Liver (tissue), 3 donors: ENCODE measurements around the gene RANBP17.

Source experiments
- EGR1 ChIP-seq, 2 donors: IDR thresholded peaks; 2 replicates each; pipeline ENCODE4 v1.6.1; 2016 to 2018; ENCODE audit warnings: antibody characterized with exemption in 2 of 2, low read depth in 2 of 2
- FOXA1 ChIP-seq: IDR thresholded peaks from 2 replicates; pipeline ENCODE4 v1.6.1; 2016; ENCODE audit warnings: antibody characterized with exemption
- GABPA ChIP-seq, 2 donors: IDR thresholded peaks in 1 of 2; conservative IDR thresholded peaks in 1 of 2; 2 replicates each; pipeline ENCODE4 v1.6.1; 2016; ENCODE audit warnings: antibody characterized with exemption in 2 of 2, mild to moderate bottlenecking in 1 of 2, moderate library complexity in 1 of 2
- HNF4A ChIP-seq, 2 donors: conservative IDR thresholded peaks; 2 replicates each; pipeline ENCODE4 v1.6.1; 2016; ENCODE audit warnings: antibody characterized with exemption in 2 of 2, mild to moderate bottlenecking in 2 of 2
- NR2F2 ChIP-seq: IDR thresholded peaks from 2 replicates; pipeline ENCODE4 v1.6.1; 2016; ENCODE audit warnings: antibody characterized with exemption
- RAD21 ChIP-seq, 2 donors: IDR thresholded peaks; 2 replicates each; pipeline ENCODE4 v1.6.1; 2016; ENCODE audit warnings: antibody characterized with exemption in 2 of 2, mild to moderate bottlenecking in 2 of 2
- TAF1 ChIP-seq: conservative IDR thresholded peaks from 2 replicates; pipeline ENCODE4 v1.6.1; 2016; ENCODE audit warnings: antibody characterized with exemption, mild to moderate bottlenecking
- YY1 ChIP-seq: IDR thresholded peaks from 2 replicates; pipeline ENCODE4 v1.6.1; 2016; ENCODE audit warnings: antibody characterized with exemption, mild to moderate bottlenecking
- TF ChIP-seq, protein P1 (sequence below): fragments of 150-350 bp; IDR thresholded peaks from 2 replicates; pipeline ENCODE4 v1.5.1; 2017; ENCODE audit warnings: improper control_type of control experiment, low read depth, low read length; ENCODE audit not compliant: missing input control
- TF ChIP-seq, protein P2 (sequence below): IDR thresholded peaks from 2 replicates; pipeline ENCODE4 v1.6.1; 2016; ENCODE audit warnings: antibody characterized with exemption
- TF ChIP-seq, protein P3 (sequence below): IDR thresholded peaks from 2 replicates; pipeline ENCODE4 v1.6.1; 2016; ENCODE audit warnings: antibody characterized with exemption, mild to moderate bottlenecking
- TF ChIP-seq, protein P4 (sequence below): IDR thresholded peaks from 2 replicates; pipeline ENCODE4 v1.6.1; 2016; ENCODE audit warnings: antibody characterized with exemption
- donor health status: healthy.
- donor health status: healthy.

DNA sequence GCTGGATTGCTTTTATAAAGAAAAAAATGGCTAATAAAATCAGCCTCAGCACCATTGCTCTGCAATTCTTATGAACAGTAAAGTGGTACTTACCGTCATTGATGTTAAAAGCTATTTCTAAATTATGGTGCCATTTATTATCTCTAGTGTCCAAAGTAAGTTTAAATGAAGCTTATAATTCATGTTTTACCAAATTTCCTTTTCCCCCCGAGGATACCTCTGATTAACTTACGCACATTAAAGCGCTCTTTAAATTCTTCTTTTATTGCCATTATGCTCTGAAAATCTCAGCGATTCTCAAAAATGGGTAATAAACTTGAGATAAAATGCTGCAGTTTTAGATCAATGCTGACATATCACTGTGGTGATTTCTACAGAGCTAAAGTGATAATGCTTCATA is 460.7 kb downstream of the RANBP17 start:
- TF ChIP-seq, protein P1, sequence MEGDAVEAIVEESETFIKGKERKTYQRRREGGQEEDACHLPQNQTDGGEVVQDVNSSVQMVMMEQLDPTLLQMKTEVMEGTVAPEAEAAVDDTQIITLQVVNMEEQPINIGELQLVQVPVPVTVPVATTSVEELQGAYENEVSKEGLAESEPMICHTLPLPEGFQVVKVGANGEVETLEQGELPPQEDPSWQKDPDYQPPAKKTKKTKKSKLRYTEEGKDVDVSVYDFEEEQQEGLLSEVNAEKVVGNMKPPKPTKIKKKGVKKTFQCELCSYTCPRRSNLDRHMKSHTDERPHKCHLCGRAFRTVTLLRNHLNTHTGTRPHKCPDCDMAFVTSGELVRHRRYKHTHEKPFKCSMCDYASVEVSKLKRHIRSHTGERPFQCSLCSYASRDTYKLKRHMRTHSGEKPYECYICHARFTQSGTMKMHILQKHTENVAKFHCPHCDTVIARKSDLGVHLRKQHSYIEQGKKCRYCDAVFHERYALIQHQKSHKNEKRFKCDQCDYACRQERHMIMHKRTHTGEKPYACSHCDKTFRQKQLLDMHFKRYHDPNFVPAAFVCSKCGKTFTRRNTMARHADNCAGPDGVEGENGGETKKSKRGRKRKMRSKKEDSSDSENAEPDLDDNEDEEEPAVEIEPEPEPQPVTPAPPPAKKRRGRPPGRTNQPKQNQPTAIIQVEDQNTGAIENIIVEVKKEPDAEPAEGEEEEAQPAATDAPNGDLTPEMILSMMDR: no peak
- no peak for TF ChIP-seq NR2F2
- TF ChIP-seq, protein P2, sequence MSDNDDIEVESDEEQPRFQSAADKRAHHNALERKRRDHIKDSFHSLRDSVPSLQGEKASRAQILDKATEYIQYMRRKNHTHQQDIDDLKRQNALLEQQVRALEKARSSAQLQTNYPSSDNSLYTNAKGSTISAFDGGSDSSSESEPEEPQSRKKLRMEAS: no peak
- TF ChIP-seq TAF1: no peak
- TF ChIP-seq GABPA (IDR thresholded peaks at IDR 0.05 in 1 of 2, conservative IDR thresholded peaks at IDR 0.05 in 1 of 2): no peak
- TF ChIP-seq, protein P3, sequence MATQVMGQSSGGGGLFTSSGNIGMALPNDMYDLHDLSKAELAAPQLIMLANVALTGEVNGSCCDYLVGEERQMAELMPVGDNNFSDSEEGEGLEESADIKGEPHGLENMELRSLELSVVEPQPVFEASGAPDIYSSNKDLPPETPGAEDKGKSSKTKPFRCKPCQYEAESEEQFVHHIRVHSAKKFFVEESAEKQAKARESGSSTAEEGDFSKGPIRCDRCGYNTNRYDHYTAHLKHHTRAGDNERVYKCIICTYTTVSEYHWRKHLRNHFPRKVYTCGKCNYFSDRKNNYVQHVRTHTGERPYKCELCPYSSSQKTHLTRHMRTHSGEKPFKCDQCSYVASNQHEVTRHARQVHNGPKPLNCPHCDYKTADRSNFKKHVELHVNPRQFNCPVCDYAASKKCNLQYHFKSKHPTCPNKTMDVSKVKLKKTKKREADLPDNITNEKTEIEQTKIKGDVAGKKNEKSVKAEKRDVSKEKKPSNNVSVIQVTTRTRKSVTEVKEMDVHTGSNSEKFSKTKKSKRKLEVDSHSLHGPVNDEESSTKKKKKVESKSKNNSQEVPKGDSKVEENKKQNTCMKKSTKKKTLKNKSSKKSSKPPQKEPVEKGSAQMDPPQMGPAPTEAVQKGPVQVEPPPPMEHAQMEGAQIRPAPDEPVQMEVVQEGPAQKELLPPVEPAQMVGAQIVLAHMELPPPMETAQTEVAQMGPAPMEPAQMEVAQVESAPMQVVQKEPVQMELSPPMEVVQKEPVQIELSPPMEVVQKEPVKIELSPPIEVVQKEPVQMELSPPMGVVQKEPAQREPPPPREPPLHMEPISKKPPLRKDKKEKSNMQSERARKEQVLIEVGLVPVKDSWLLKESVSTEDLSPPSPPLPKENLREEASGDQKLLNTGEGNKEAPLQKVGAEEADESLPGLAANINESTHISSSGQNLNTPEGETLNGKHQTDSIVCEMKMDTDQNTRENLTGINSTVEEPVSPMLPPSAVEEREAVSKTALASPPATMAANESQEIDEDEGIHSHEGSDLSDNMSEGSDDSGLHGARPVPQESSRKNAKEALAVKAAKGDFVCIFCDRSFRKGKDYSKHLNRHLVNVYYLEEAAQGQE: no peak
- TF ChIP-seq RAD21 (IDR thresholded peaks at IDR 0.05): no peak
- no peak for TF ChIP-seq YY1
- TF ChIP-seq HNF4A (conservative IDR thresholded peaks at IDR 0.05): no peak
- TF ChIP-seq, protein P4, sequence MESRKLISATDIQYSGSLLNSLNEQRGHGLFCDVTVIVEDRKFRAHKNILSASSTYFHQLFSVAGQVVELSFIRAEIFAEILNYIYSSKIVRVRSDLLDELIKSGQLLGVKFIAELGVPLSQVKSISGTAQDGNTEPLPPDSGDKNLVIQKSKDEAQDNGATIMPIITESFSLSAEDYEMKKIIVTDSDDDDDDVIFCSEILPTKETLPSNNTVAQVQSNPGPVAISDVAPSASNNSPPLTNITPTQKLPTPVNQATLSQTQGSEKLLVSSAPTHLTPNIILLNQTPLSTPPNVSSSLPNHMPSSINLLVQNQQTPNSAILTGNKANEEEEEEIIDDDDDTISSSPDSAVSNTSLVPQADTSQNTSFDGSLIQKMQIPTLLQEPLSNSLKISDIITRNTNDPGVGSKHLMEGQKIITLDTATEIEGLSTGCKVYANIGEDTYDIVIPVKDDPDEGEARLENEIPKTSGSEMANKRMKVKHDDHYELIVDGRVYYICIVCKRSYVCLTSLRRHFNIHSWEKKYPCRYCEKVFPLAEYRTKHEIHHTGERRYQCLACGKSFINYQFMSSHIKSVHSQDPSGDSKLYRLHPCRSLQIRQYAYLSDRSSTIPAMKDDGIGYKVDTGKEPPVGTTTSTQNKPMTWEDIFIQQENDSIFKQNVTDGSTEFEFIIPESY: no peak
- TF ChIP-seq FOXA1: no peak
- TF ChIP-seq EGR1 (IDR thresholded peaks at IDR 0.05; ENCODE audit: low read depth in 2 of 2): no peak
